ENCODE results near the gene NRIP1.

NRIP1 gene

GRCh38 chr21:15096146-15096545 lies 31.3 kb upstream of the NRIP1 start:
- H3K27ac ChIP-seq (ENCODE audit: low read length): no peak overlapping the region
- no peak overlapping the region for H3K4me3 ChIP-seq (ENCODE audit: low read length)
- H3K27me3 ChIP-seq (ENCODE audit: low read depth, low read length): no peaks in the 10 kb centered on the region
- H3K9me3 ChIP-seq (ENCODE audit: insufficient read depth, low read length): no peaks in the 10 kb centered on the region
- no peaks in the 10 kb centered on the region for H4K20me1 ChIP-seq (ENCODE audit: insufficient read depth, low read length)
- no peak for TF ChIP-seq EZH2phosphoT487 (IDR thresholded peaks at IDR 0.05; ENCODE audit: low read depth)
- TF ChIP-seq CTCF (IDR thresholded peaks at IDR 0.05; ENCODE audit: low read depth, low read length): no peak
- no peaks in the 10 kb centered on the region for H3K79me2 ChIP-seq (ENCODE audit: low read length)
- H3K36me3 ChIP-seq (replicated peaks; ENCODE audit: low read depth, low read length): no peaks in the 10 kb centered on the region
- H3K4me1 ChIP-seq (ENCODE audit: low read length): no peaks in the 10 kb centered on the region
- no peak overlapping the region for H3K4me2 ChIP-seq (ENCODE audit: low read length)
- no peak overlapping the region for H3K9ac ChIP-seq (ENCODE audit: low read length)
- no peak overlapping the region for H2AFZ ChIP-seq (ENCODE audit: low read depth, low read length)

GRCh38 chr21:15095326-15095725 lies 30.5 kb upstream of the NRIP1 start:
- H3K4me1 ChIP-seq (ENCODE audit: low read length): no peaks in the 10 kb centered on the region
- no peaks in the 10 kb centered on the region for H3K36me3 ChIP-seq (replicated peaks; ENCODE audit: low read depth, low read length)
- H3K4me2 ChIP-seq (ENCODE audit: low read length): no peak overlapping the region
- no peaks in the 10 kb centered on the region for H3K27me3 ChIP-seq (ENCODE audit: low read depth, low read length)
- no peaks in the 10 kb centered on the region for H3K79me2 ChIP-seq (ENCODE audit: low read length)
- H3K9me3 ChIP-seq (ENCODE audit: insufficient read depth, low read length): no peaks in the 10 kb centered on the region
- no peak overlapping the region for H2AFZ ChIP-seq (ENCODE audit: low read depth, low read length)
- H3K9ac ChIP-seq (ENCODE audit: low read length): no peak overlapping the region
- H3K4me3 ChIP-seq (ENCODE audit: low read length): no peak overlapping the region
- no peak overlapping the region for H3K27ac ChIP-seq (ENCODE audit: low read length)
- TF ChIP-seq EZH2phosphoT487 (IDR thresholded peaks at IDR 0.05; ENCODE audit: low read depth) (no peak), CTCF (IDR thresholded peaks at IDR 0.05; ENCODE audit: low read depth, low read length) (no peak)
- H4K20me1 ChIP-seq (ENCODE audit: insufficient read depth, low read length): no peaks in the 10 kb centered on the region

GRCh38 chr21:15094706-15095105 lies 29.9 kb upstream of the NRIP1 start:
- no peak overlapping the region for H2AFZ ChIP-seq (ENCODE audit: low read depth, low read length)
- H3K27ac ChIP-seq (ENCODE audit: low read length): no peak overlapping the region
- H3K4me1 ChIP-seq (ENCODE audit: low read length): no peaks in the 10 kb centered on the region
- no peaks in the 10 kb centered on the region for H4K20me1 ChIP-seq (ENCODE audit: insufficient read depth, low read length)
- no peak overlapping the region for H3K4me2 ChIP-seq (ENCODE audit: low read length)
- no peaks in the 10 kb centered on the region for H3K9me3 ChIP-seq (ENCODE audit: insufficient read depth, low read length)
- H3K27me3 ChIP-seq (ENCODE audit: low read depth, low read length): no peaks in the 10 kb centered on the region
- H3K36me3 ChIP-seq (replicated peaks; ENCODE audit: low read depth, low read length): no peaks in the 10 kb centered on the region
- H3K9ac ChIP-seq (ENCODE audit: low read length): no peak overlapping the region
- TF ChIP-seq EZH2phosphoT487 (IDR thresholded peaks at IDR 0.05; ENCODE audit: low read depth) (no peak), CTCF (IDR thresholded peaks at IDR 0.05; ENCODE audit: low read depth, low read length) (no peak)
- no peak overlapping the region for H3K4me3 ChIP-seq (ENCODE audit: low read length)
- no peaks in the 10 kb centered on the region for H3K79me2 ChIP-seq (ENCODE audit: low read length)

- no peak overlapping the region for H3K27ac ChIP-seq (ENCODE audit: low read length)
- no peak overlapping the region for H3K4me3 ChIP-seq (ENCODE audit: low read length)
- no peak overlapping the region for H3K4me2 ChIP-seq (ENCODE audit: low read length)
- no peaks in the 10 kb centered on the region for H3K36me3 ChIP-seq (replicated peaks; ENCODE audit: low read depth, low read length)
- H3K27me3 ChIP-seq (ENCODE audit: low read depth, low read length): no peaks in the 10 kb centered on the region
- no peaks in the 10 kb centered on the region for H3K79me2 ChIP-seq (ENCODE audit: low read length)
- H3K9ac ChIP-seq (ENCODE audit: low read length): no peak overlapping the region
- no peaks in the 10 kb centered on the region for H4K20me1 ChIP-seq (ENCODE audit: insufficient read depth, low read length)
- no peak overlapping the region for H2AFZ ChIP-seq (ENCODE audit: low read depth, low read length)
- peaks cover 5% of the 10 kb centered on the region for H3K4me1 ChIP-seq (ENCODE audit: low read length)
- TF ChIP-seq EZH2phosphoT487 (IDR thresholded peaks at IDR 0.05; ENCODE audit: low read depth) (no peak), CTCF (IDR thresholded peaks at IDR 0.05; ENCODE audit: low read depth, low read length) (no peak)
- H3K9me3 ChIP-seq (ENCODE audit: insufficient read depth, low read length): no peaks in the 10 kb centered on the region
Observed at GRCh38 chr21:15093216-15093615, 28.4 kb upstream of the NRIP1 start.
